Activated naive CD4-positive, alpha-beta T cell treated with anti-CD3 and anti-CD28 coated beads, Interleukin-2, amount 10 ng/mL, durations not matched to agents 7 days and 5 days (primary cell): Measurements from ENCODE around the gene RIN3.
A peak's percentile ranks its signal among the peaks of the same experiment; 100 is the strongest.

Experiments used
- CTCF ChIA-PET: fragments of 350-600 bp; sonication (Branson Sonifier 250); formaldehyde crosslinking; loops from one replicate; lab custom pipeline; 2021; ENCODE audit warnings: antibody characterized with exemption; lab: Charles Lee
- DNase-seq: peaks from one replicate; pipeline ENCODE4 v3.0.0-alpha.2; 2020
- H3K27ac Mint-ChIP-seq: one replicate; pipeline ENCODE4 v1.8.0; 2021; ENCODE audit warnings: mild to moderate bottlenecking, moderate library complexity, mixed read lengths
- H3K27me3 Mint-ChIP-seq: one replicate; pipeline ENCODE4 v1.8.0; 2021; ENCODE audit warnings: mild to moderate bottlenecking, mixed read lengths
- H3K36me3 Mint-ChIP-seq: one replicate; pipeline ENCODE4 v1.8.0; 2021; ENCODE audit warnings: mixed read lengths
- H3K4me1 Mint-ChIP-seq: one replicate; pipeline ENCODE4 v1.8.0; 2021; ENCODE audit warnings: mixed read lengths
- H3K4me3 Mint-ChIP-seq: one replicate; pipeline ENCODE4 v1.8.0; 2021; ENCODE audit warnings: mild to moderate bottlenecking, moderate library complexity, mixed read lengths
- H3K9me3 Mint-ChIP-seq: one replicate; pipeline ENCODE4 v1.8.0; 2021; ENCODE audit warnings: mixed read lengths

Gene RIN3

GRCh38 chr14:92512807-92513203 lies 776 bp upstream of the RIN3 start:
- CTCF ChIA-PET, result no interaction called here
- Mint-ChIP-seq H3K27ac (peak overlapping the region; percentile 35), H3K4me3 (peak overlapping the region; percentile 17), H3K4me1 (peaks cover 13% of the 10 kb centered on the region), H3K36me3 (no peaks in the 10 kb centered on the region), H3K9me3 (no peaks in the 10 kb centered on the region), H3K27me3 (peaks cover 80% of the 10 kb centered on the region)
- no peak for DNase-seq

GRCh38 chr14:92513966-92514843 lies 624 bp downstream of the RIN3 start:
- H3K9me3 Mint-ChIP-seq, result no peaks in the 10 kb centered on the region
- CTCF ChIA-PET, result no interaction called here
- peak overlapping the region; percentile 70 for H3K4me3 Mint-ChIP-seq
- no peaks in the 10 kb centered on the region for H3K36me3 Mint-ChIP-seq
- peaks cover 86% of the 10 kb centered on the region for H3K27me3 Mint-ChIP-seq
- peaks cover 25% of the 10 kb centered on the region for H3K4me1 Mint-ChIP-seq
- peak; percentile 56 for DNase-seq
- H3K27ac Mint-ChIP-seq, result peak overlapping the region; percentile 17

- DNase-seq, result no peak
- Mint-ChIP-seq H3K36me3 (no peaks in the 10 kb centered on the region), H3K4me1 (peaks cover 26% of the 10 kb centered on the region), H3K27ac (no peak overlapping the region), H3K27me3 (peaks cover 80% of the 10 kb centered on the region), H3K4me3 (peak overlapping the region; percentile 70), H3K9me3 (no peaks in the 10 kb centered on the region)
- CTCF ChIA-PET, result no interaction called here
Measured at GRCh38 chr14:92514844-92515514, 1.4 kb downstream of the RIN3 start.

- CTCF ChIA-PET, result no interaction called here
- Mint-ChIP-seq H3K4me3 (peak overlapping the region; percentile 70), H3K27ac (no peak overlapping the region), H3K4me1 (peaks cover 26% of the 10 kb centered on the region), H3K36me3 (no peaks in the 10 kb centered on the region), H3K27me3 (peaks cover 73% of the 10 kb centered on the region), H3K9me3 (no peaks in the 10 kb centered on the region)
- no peak for DNase-seq
Measured at GRCh38 chr14:92515546-92516343, 2.2 kb downstream of the RIN3 start.

- H3K9me3 Mint-ChIP-seq, result no peaks in the 10 kb centered on the region
- no peak for DNase-seq
- peaks cover 71% of the 10 kb centered on the region for H3K27me3 Mint-ChIP-seq
- H3K36me3 Mint-ChIP-seq, result no peaks in the 10 kb centered on the region
- CTCF ChIA-PET, result no interaction called here
- H3K27ac Mint-ChIP-seq, result no peak overlapping the region
- no peak overlapping the region for H3K4me3 Mint-ChIP-seq
- H3K4me1 Mint-ChIP-seq, result peaks cover 26% of the 10 kb centered on the region
Measured at GRCh38 chr14:92516344-92516965, 2.9 kb downstream of the RIN3 start.

- no peak for DNase-seq
- Mint-ChIP-seq H3K4me1 (peaks cover 26% of the 10 kb centered on the region), H3K27me3 (peaks cover 75% of the 10 kb centered on the region), H3K9me3 (no peaks in the 10 kb centered on the region), H3K4me3 (no peak overlapping the region), H3K27ac (no peak overlapping the region), H3K36me3 (no peaks in the 10 kb centered on the region)
- CTCF ChIA-PET, result no interaction called here
Measured at GRCh38 chr14:92516966-92517506, 3.5 kb downstream of the RIN3 start.

GRCh38 chr14:92517761-92518160 lies 4.2 kb downstream of the RIN3 start:
- H3K4me3 Mint-ChIP-seq, result no peak overlapping the region
- H3K27me3 Mint-ChIP-seq, result peaks cover 70% of the 10 kb centered on the region
- CTCF ChIA-PET, result no interaction called here
- H3K9me3 Mint-ChIP-seq, result no peaks in the 10 kb centered on the region
- peaks cover 25% of the 10 kb centered on the region for H3K4me1 Mint-ChIP-seq
- H3K27ac Mint-ChIP-seq, result no peak overlapping the region
- no peaks in the 10 kb centered on the region for H3K36me3 Mint-ChIP-seq
- no peak for DNase-seq

GRCh38 chr14:92519246-92520101 lies 5.9 kb downstream of the RIN3 start:
- Mint-ChIP-seq H3K4me1 (peaks cover 25% of the 10 kb centered on the region), H3K36me3 (no peaks in the 10 kb centered on the region), H3K9me3 (no peaks in the 10 kb centered on the region), H3K4me3 (no peak overlapping the region), H3K27me3 (peaks cover 57% of the 10 kb centered on the region), H3K27ac (peak overlapping the region; percentile 43)
- CTCF ChIA-PET, result no interaction called here
- DNase-seq, result peak; percentile 19

- DNase-seq, result peak; percentile 0
- CTCF ChIA-PET, result no interaction called here
- no peak overlapping the region for H3K4me3 Mint-ChIP-seq
Measured at GRCh38 chr14:92520102-92521057, 6.8 kb downstream of the RIN3 start.

GRCh38 chr14:92521058-92521415 lies 7.5 kb downstream of the RIN3 start:
- Mint-ChIP-seq H3K4me3 (no peak overlapping the region), H3K4me1 (peaks cover 23% of the 10 kb centered on the region), H3K27me3 (peaks cover 41% of the 10 kb centered on the region), H3K36me3 (no peaks in the 10 kb centered on the region), H3K27ac (no peak overlapping the region), H3K9me3 (no peaks in the 10 kb centered on the region)
- DNase-seq, result no peak
- CTCF ChIA-PET, result no interaction called here

More at GRCh38 chr14:92520102-92521057, 6.8 kb downstream of the RIN3 start:
- Mint-ChIP-seq H3K27me3 (peaks cover 48% of the 10 kb centered on the region), H3K9me3 (no peaks in the 10 kb centered on the region), H3K36me3 (no peaks in the 10 kb centered on the region), H3K27ac (no peak overlapping the region), H3K4me1 (peaks cover 26% of the 10 kb centered on the region)

GRCh38 chr14:92523752-92524151 lies 10.2 kb downstream of the RIN3 start:
- H3K27me3 Mint-ChIP-seq, result peaks cover 19% of the 10 kb centered on the region
- no peak overlapping the region for H3K27ac Mint-ChIP-seq
- H3K9me3 Mint-ChIP-seq, result no peaks in the 10 kb centered on the region
- no peaks in the 10 kb centered on the region for H3K36me3 Mint-ChIP-seq
- CTCF ChIA-PET, result no interaction called here
- no peak for DNase-seq
- no peak overlapping the region for H3K4me3 Mint-ChIP-seq
- H3K4me1 Mint-ChIP-seq, result peaks cover 9% of the 10 kb centered on the region

- H3K36me3 Mint-ChIP-seq, result no peaks in the 10 kb centered on the region
- no peaks in the 10 kb centered on the region for H3K9me3 Mint-ChIP-seq
- no peak overlapping the region for H3K27ac Mint-ChIP-seq
- peak; percentile 18 for DNase-seq
- peaks cover 12% of the 10 kb centered on the region for H3K27me3 Mint-ChIP-seq
- CTCF ChIA-PET, result no interaction called here
- H3K4me1 Mint-ChIP-seq, result peaks cover 7% of the 10 kb centered on the region
- H3K4me3 Mint-ChIP-seq, result no peak overlapping the region
Measured at GRCh38 chr14:92524602-92525185, 11.1 kb downstream of the RIN3 start.
